Naive thymus-derived CD4-positive, alpha-beta T cell (primary cell): Measurements from ENCODE around the gene NAA30. TPM values are rescaled to one million over a fixed set of nuclear protein-coding genes. Genes with fewer than 3 reads are reported as not detected.
A peak's percentile ranks its signal among the peaks of the same experiment; 100 is the strongest.
"Not testable (repeated sequence)": the region's sequence is repeated elsewhere in the genome, so short reads cannot be mapped to it uniquely, and the experiment has no call there.

ENCODE experiments used
- ATAC-seq: fragments of 150-1000 bp; cut with Tn5 transposase; 2 replicates; pipeline ENCODE4 v1.10.0; 2021; ENCODE audit warnings: mild to moderate bottlenecking, moderate library complexity
- CTCF ChIA-PET: fragments of 350-600 bp; sonication (Branson Sonifier 250); formaldehyde crosslinking; loops from one replicate; lab custom pipeline; 2021; ENCODE audit warnings: antibody characterized with exemption; lab: Charles Lee
- POLR2A ChIA-PET: fragments of 350-600 bp; sonication (Branson Sonifier 250); formaldehyde crosslinking; loops from one replicate; lab custom pipeline; 2021; ENCODE audit warnings: antibody characterized with exemption, inconsistent platforms; lab: Charles Lee
- DNase-seq, 9 donors: peaks; one replicate each; pipeline versions ENCODE4 v3.0.0 to v3.0.0-alpha.2; 2020 to 2022; ENCODE audit warnings: mixed read lengths in 1 of 9
- H3K27ac ChIP-seq: one replicate; pipeline ENCODE4 v1.7.0; 2013; ENCODE audit warnings: mild to moderate bottlenecking, low read depth, low read length, moderate library complexity
- H3K27me3 ChIP-seq, 2 donors: one replicate each; pipeline ENCODE4 v1.7.0; 2013; ENCODE audit warnings: low read length in 2 of 2, mild to moderate bottlenecking in 2 of 2, moderate library complexity in 2 of 2; ENCODE audit not compliant: control insufficient read depth in 2 of 2, insufficient read depth in 2 of 2
- H3K36me3 ChIP-seq, 3 experiments: 1 replicate in 2 of 3; 2 replicates in 1 of 3; pipeline ENCODE4 v1.7.0; 2013; ENCODE audit warnings: low read length in 3 of 3, mild to moderate bottlenecking in 3 of 3, moderate library complexity in 1 of 3; ENCODE audit not compliant: insufficient read depth in 3 of 3, control insufficient read depth in 2 of 3
- H3K4me1 ChIP-seq, 2 donors: one replicate each; pipeline ENCODE4 v1.7.0; 2013; ENCODE audit warnings: low read length in 2 of 2, mild to moderate bottlenecking in 2 of 2, moderate library complexity in 1 of 2; ENCODE audit not compliant: control insufficient read depth in 2 of 2, insufficient read depth in 2 of 2
- H3K4me3 ChIP-seq: 2 replicates; pipeline ENCODE4 v1.7.0; 2013; ENCODE audit warnings: mild to moderate bottlenecking, low read length
- H3K9me3 ChIP-seq, 3 experiments: 1 replicate in 2 of 3; 2 replicates in 1 of 3; pipeline ENCODE4 v1.7.0; 2013; ENCODE audit warnings: low read length in 3 of 3; ENCODE audit not compliant: control insufficient read depth in 2 of 3
- H3K27ac Mint-ChIP-seq, 9 donors: one replicate each; pipeline ENCODE4 v1.8.0; 2020 to 2022; ENCODE audit warnings: mixed read lengths in 9 of 9, mild to moderate bottlenecking in 8 of 9, moderate library complexity in 5 of 9, inconsistent platforms in 2 of 9
- H3K27me3 Mint-ChIP-seq, 5 donors: one replicate each; pipeline ENCODE4 v1.8.0; 2021 to 2022; ENCODE audit warnings: mixed read lengths in 5 of 5, mild to moderate bottlenecking in 1 of 5
- H3K36me3 Mint-ChIP-seq, 5 donors: one replicate each; pipeline ENCODE4 v1.8.0; 2020 to 2022; ENCODE audit warnings: mixed read lengths in 5 of 5, mild to moderate bottlenecking in 3 of 5, inconsistent platforms in 1 of 5
- H3K4me1 Mint-ChIP-seq, 7 donors: one replicate each; pipeline ENCODE4 v1.8.0; 2020 to 2022; ENCODE audit warnings: mixed read lengths in 7 of 7, mild to moderate bottlenecking in 3 of 7, inconsistent platforms in 1 of 7
- H3K4me3 Mint-ChIP-seq, 10 donors: one replicate each; pipeline ENCODE4 v1.8.0; 2020 to 2022; ENCODE audit warnings: mild to moderate bottlenecking in 10 of 10, mixed read lengths in 10 of 10, moderate library complexity in 6 of 10, inconsistent platforms in 2 of 10
- H3K9me3 Mint-ChIP-seq, 11 donors: one replicate each; pipeline ENCODE4 v1.8.0; 2020 to 2022; ENCODE audit warnings: mixed read lengths in 11 of 11, mild to moderate bottlenecking in 4 of 11, inconsistent platforms in 1 of 11, moderate library complexity in 1 of 11
- intact Hi-C, 2 donors: fragments of 100-400 bp; cut with micrococcal nuclease; formaldehyde crosslinking; loops; one replicate each; pipeline ENCODE4 v1.15.1; 2023
- polyA plus RNA-seq, 2 donors: library from polyadenylated mRNA; unstranded; fragments of 300-500 nt; fragmentation: Illumina TruSeq; gene quantifications; one replicate each; pipeline ENCODE4 v1.2.3, GENCODE V29; 2021
- total RNA-seq, 6 experiments: library from RNA in 5 of 6; stranded (reverse) in 5 of 6; gene quantifications; 1 replicate in 5 of 6; 2 replicates in 1 of 6; pipeline ENCODE4 v1.2.3 and lab custom pipeline; 2021 to 2026

NAA30 gene
- 10 to 100 TPM; 14.6 to 19.6 (median 16.2) TPM for total RNA-seq
- 10 to 100 TPM in 1 of 2 donors, 1 to 10 TPM in 1; 7.3 to 11.8 TPM for polyA plus RNA-seq
- total RNA-seq (lab: John Stamatoyannopoulos, UW) = 23.3 reads per million, percentile 54 among the genes with 10 or more reads in this experiment

DNA sequence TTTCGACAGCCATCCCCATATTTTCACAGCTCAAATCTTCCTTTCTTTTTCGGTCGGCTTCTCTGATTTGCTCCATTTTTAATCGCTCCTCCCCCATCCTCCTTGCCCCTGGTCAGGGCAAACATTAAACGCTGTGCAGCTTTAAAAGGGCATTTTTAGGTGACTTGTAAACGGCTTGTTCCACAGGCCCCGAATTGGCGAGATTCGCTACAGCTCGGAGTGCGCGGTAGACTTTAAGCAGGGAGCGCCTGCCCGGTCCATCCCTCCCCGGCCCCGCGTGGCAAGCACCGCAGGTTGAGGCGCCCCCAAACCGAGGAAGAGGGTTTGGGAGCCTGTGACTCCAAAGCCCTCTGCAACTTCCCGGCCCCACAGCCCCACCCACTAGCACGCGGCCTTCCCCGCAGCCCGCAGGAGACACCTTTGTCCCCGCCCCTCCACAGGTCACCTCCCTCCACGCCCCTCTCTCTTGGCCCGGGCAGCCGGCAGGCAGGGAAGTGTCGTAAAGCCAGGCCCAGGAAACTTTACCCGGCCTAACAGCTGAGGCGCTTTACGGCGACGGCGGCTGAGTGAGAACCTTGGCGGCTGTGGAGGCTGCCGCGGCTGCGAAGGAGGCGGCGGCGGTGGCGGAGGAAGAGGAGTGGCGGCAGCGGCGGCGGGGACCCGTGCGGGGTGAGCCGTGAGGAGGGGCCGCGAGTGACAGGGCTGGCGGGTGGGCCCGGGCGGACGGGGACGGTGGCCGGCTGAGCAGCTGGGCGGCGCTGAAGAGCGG lies at the start of gene NAA30:
NAA30 (plus strand) TSS at position 550 of the 769 bp plus-strand sequence. CDS start 372 bp downstream, outside the sequence.
- peak within 1 kb of the TSS; percentile 72 for H3K27ac ChIP-seq
- intact Hi-C loops = loop anchor here (1.0 to 10.0 kb wide), 16 partner anchors 121 to 1955 kb away; partner anchors contain the start of genes KIAA0586 (in 2 of the 2), TIMM9 (in 2 of the 2), TMEM260 (in 2 of the 2) and AP5M1 (in 1 of the 2)
- H3K27ac Mint-ChIP-seq = peak within 1 kb of the TSS; percentile 88 to 99 (median 95)
- peaks cover 0 to 6% (median 0%) of the 10 kb centered on the region in 3 experiments for H3K36me3 ChIP-seq
- peaks cover 0 to 8% (median 0%) of the 10 kb centered on the region in 5 donors for H3K36me3 Mint-ChIP-seq
- CTCF ChIA-PET = interaction anchor here (0.6 kb wide), 1 partner anchor 18 kb away, joined by 3 read pairs; no protein-coding TSS in a partner anchor
- H3K4me1 ChIP-seq = peaks cover 11 to 13% of the 10 kb centered on the region in 2 donors
- H3K4me1 Mint-ChIP-seq = peaks cover 31 to 58% (median 40%) of the 10 kb centered on the region in 7 donors
- ATAC-seq (peak; percentile 98), DNase-seq (peak; percentile 80 to 97 (median 92))
- H3K4me3 Mint-ChIP-seq = peak within 1 kb of the TSS; percentile 86 to 98 (median 94)
- H3K4me3 ChIP-seq = peak within 1 kb of the TSS; percentile 68
- no peaks in the 10 kb centered on the region for H3K9me3 Mint-ChIP-seq
- H3K27me3 Mint-ChIP-seq = peaks cover 0 to under 1% (median 0%) of the 10 kb centered on the region in 5 donors
- no peaks in the 10 kb centered on the region for H3K27me3 ChIP-seq
- POLR2A ChIA-PET = interaction anchor here (0.9 to 3.1 kb wide), 4 partner anchors 10 to 1955 kb away, joined by 3 to 17 read pairs (median 6); partner anchors contain the start of genes AP5M1 and EXOC5
- no peaks in the 10 kb centered on the region for H3K9me3 ChIP-seq

DNA sequence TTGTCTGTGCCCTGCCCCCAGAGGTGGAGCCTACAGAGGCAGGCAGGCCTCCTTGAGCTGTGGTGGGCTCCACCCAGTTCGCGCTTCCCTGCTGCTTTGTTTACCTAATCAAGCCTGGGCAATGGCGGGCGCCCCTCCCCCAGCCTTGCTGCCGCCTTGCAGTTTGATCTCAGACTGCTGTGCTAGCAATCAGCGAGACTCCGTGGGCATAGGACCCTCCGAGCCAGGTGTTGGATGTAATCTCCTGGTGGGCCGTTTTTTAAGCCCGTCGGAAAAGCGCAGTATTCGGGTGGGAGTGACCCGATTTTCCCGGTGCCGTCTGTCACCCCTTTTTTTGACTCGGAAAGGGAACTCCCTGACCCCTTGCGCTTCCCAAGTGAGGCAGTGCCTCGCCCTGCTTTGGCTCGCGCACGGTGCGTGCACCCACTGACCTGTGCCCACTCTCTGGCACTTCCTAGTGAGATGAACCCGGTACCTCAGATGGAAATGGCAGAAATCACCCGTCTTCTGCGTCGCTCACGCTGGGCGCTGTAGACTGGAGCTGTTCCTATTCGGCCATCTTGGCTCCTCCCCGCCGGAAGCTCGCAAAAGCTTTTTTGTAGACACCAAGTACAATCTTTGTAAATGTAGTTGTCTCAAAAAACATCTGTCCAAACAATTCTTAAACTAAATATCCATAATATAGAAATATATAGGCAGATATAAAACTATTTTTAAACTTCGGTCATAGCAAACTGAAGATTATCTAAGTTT lies 46.7 kb upstream of the NAA30 start:
- peak overlapping the region in 2 of 10 donors; percentile 26 to 46 for H3K4me3 Mint-ChIP-seq
- POLR2A ChIA-PET = not testable (repeated sequence)

DNA sequence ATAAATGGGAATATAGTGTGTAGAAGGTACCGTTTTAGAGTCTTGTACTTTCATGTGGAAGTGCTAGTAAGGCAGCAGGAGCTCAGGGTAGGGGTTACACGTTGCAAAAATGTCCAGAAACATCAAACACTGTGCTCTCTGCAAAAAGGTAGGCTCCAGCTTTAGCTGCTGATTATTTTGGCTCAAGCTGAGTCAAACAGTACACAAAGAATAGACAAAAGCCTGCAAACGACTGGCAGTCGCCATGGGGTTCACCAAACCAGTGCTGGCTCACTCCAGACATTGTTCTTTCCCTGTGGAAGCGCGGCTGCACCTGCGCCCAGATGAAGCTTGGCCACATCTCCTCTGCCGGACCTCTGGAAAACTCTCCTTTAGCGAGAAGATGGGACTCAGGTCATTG lies 45.3 kb upstream of the NAA30 start:
- peaks cover 6 to 36% (median 31%) of the 10 kb centered on the region in 5 donors for H3K27me3 Mint-ChIP-seq
- H3K9me3 Mint-ChIP-seq = peaks cover 0 to 19% (median 3%) of the 10 kb centered on the region in 11 donors
- Histone ChIP-seq H3K36me3 (no peaks in the 10 kb centered on the region), H3K27ac (no peak overlapping the region), H3K27me3 (no peaks in the 10 kb centered on the region), H3K4me3 (no peak overlapping the region), H3K4me1 (no peaks in the 10 kb centered on the region), H3K9me3 (no peaks in the 10 kb centered on the region)
- ChIA-PET CTCF (no interaction called here), POLR2A (interaction anchor here (0.7 kb wide), 1 partner anchor 14 kb away, joined by 4 read pairs; no protein-coding TSS in a partner anchor)
- H3K4me1 Mint-ChIP-seq = no peaks in the 10 kb centered on the region
- H3K4me3 Mint-ChIP-seq = no peak overlapping the region
- DNase-seq (no peak), ATAC-seq (no peak)
- H3K36me3 Mint-ChIP-seq = no peaks in the 10 kb centered on the region
- H3K27ac Mint-ChIP-seq = no peak overlapping the region
- intact Hi-C loops = no loop called here

More for the DNA sequence above, 46.7 kb upstream of the NAA30 start:
- H3K4me1 Mint-ChIP-seq, H3K4me3 ChIP-seq, H3K9me3 ChIP-seq, H3K27me3 ChIP-seq, H3K27ac Mint-ChIP-seq, H3K36me3 Mint-ChIP-seq, DNase-seq, CTCF ChIA-PET, ATAC-seq, H3K36me3 ChIP-seq, H3K27ac ChIP-seq, intact Hi-C loops, H3K4me1 ChIP-seq: not testable (repeated sequence)
- Mint-ChIP-seq H3K27me3 (peaks cover 0 to 31% (median 22%) of the 10 kb centered on the region in 5 donors), H3K9me3 (peaks cover 0 to 19% (median 3%) of the 10 kb centered on the region in 11 donors)

DNA sequence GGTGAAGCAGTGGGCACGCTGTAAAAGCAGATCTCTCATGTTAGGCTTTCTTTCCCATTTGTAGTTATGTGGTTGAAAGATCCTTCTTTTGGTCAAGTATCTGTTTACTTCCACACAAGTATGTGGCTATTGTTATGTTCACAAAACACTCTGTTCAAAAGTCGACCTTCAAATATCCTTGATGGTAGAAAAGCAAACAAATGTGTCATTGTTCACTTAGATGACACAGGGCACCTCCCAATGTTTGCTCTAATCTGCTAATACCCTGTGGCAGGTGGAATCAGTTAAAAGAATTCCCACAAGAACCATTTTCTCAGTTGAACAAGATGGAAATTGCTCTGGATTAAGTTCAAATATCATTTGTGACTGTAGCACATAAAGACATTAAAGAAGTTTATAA lies 43.6 kb upstream of the NAA30 start:
- Mint-ChIP-seq H3K27ac (no peak overlapping the region), H3K27me3 (peaks cover 8 to 37% (median 35%) of the 10 kb centered on the region in 5 donors), H3K4me1 (no peaks in the 10 kb centered on the region), H3K9me3 (peaks cover 0 to 11% (median 3%) of the 10 kb centered on the region in 11 donors), H3K4me3 (no peak overlapping the region), H3K36me3 (no peaks in the 10 kb centered on the region)
- Histone ChIP-seq H3K36me3 (no peaks in the 10 kb centered on the region), H3K27ac (no peak overlapping the region), H3K4me3 (no peak overlapping the region), H3K27me3 (no peaks in the 10 kb centered on the region), H3K9me3 (no peaks in the 10 kb centered on the region), H3K4me1 (no peaks in the 10 kb centered on the region)
- ATAC-seq (no peak), DNase-seq (no peak)
- ChIA-PET POLR2A (no interaction called here), CTCF (no interaction called here)
- intact Hi-C loops = no loop called here

DNA sequence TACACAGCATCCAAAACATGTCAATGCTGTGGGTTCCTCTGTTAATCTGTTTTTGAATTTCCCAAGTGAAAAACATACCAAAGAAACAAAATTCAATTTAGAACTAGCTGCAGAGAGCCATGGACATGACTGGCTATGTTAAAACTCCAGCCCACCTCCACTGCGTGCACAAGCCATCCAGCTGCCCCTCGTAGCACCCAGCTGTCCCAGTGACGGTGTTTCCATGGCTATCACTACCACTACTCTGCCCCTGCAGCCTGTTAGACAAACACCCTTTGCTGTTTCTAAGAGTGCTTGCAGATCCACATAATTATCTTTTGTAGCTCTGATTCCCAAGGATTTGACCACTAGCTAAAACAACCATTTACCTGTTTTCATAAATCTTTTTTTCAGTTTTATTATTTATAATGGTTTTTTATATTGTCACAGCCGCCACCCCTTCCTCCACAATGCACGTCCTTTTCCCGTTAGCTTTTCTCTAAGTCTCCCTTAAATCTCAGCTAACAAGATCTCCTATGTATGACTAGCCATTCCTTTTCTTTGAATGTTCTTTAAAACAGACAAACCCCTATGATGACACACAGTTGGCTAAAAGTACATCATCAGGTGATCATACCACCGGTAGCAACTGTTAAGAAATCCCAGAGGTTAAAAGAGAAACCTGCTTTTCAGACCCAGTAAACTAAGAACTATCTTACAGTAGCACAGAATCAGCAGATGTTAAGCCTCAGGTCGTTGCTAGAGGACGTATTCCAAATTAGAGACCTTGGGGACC lies 37.8 kb upstream of the NAA30 start:
- no peaks in the 10 kb centered on the region for H3K4me1 ChIP-seq
- no peak overlapping the region for H3K27ac ChIP-seq
- H3K4me1 Mint-ChIP-seq = peaks cover 0 to 2% (median 0%) of the 10 kb centered on the region in 7 donors
- no peaks in the 10 kb centered on the region for H3K36me3 Mint-ChIP-seq
- H3K27me3 ChIP-seq = no peaks in the 10 kb centered on the region
- no peak overlapping the region for H3K27ac Mint-ChIP-seq
- no peak overlapping the region for H3K4me3 Mint-ChIP-seq
- H3K4me3 ChIP-seq = no peak overlapping the region
- CTCF ChIA-PET = no interaction called here
- no peaks in the 10 kb centered on the region for H3K9me3 ChIP-seq
- no peak for ATAC-seq
- POLR2A ChIA-PET = no interaction called here
- DNase-seq = no peak
- H3K36me3 ChIP-seq = no peaks in the 10 kb centered on the region
- peaks cover 0 to 2% (median 0%) of the 10 kb centered on the region in 11 donors for H3K9me3 Mint-ChIP-seq
- H3K27me3 Mint-ChIP-seq = peaks cover 16 to 31% (median 18%) of the 10 kb centered on the region in 5 donors
- intact Hi-C loops = no loop called here
